Measurements from ENCODE around the gene RAMACL. TPM values are rescaled to one million over a fixed set of nuclear protein-coding genes. Genes with fewer than 3 reads are reported as not detected.

Gene RAMACL
- total RNA-seq, 1 experiment from 2014 or later, result 0.28 TPM

DNA sequence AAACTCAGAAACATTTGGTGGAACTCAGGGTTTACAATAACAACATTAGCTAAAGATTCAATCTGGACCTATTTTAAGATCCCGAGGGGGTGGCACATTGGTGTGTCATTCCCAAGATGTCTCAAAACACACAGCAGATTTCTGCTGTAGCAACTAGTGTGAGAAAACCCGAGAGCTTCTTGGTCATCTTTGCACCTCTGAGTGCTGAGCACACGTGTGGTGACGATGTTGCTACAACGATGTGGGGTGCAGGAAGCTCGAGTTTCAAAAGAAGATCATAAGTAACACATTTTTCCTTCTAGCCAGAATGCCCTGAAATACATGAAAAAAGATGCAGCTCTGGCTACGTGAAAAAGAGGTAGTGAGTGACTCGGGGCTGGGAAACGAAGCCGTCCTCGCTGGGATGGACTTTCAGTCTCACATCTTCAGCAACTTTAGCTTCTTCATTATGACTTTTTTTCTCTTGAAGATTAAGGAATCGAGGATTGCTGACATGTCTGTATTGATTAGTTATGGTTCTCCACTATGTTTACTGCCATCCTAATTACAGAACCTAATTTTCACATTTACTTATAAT, 1.5 kb downstream of the RAMACL start:
- H4K5ac ChIP-seq (ENCODE audit: insufficient read length, low read depth, low read length), result no peak overlapping the region

More for the DNA sequence above, 1.5 kb downstream of the RAMACL start:
- Histone ChIP-seq H3K9ac (ENCODE audit: extremely low read depth, insufficient read length, low read length) (no peak overlapping the region), H3K9me3 (ENCODE audit: control insufficient read depth, low read depth, low read length) (no peaks in the 10 kb centered on the region), H3K18ac (ENCODE audit: insufficient read length, low read depth, low read length) (no peak overlapping the region), H3K79me2 (ENCODE audit: insufficient read depth, low read length) (no peaks in the 10 kb centered on the region), H4K20me1 (ENCODE audit: control insufficient read depth, insufficient read depth, insufficient read length) (no peaks in the 10 kb centered on the region), H2BK120ac (ENCODE audit: low read depth, low read length, poor library complexity, severe bottlenecking) (no peak overlapping the region), H3K4ac (ENCODE audit: low read depth, low read length) (no peak overlapping the region), H2BK20ac (ENCODE audit: low read depth, low read length, poor library complexity, severe bottlenecking) (no peak overlapping the region), H3K23ac (ENCODE audit: insufficient read length, low read depth, low read length) (no peak overlapping the region), H2BK15ac (ENCODE audit: low read depth, low read length) (no peak overlapping the region), H3K4me2 (ENCODE audit: insufficient read depth, insufficient read length, low read length) (no peak overlapping the region), H2BK12ac (ENCODE audit: insufficient read length, low read depth, low read length) (no peak overlapping the region), H3K79me1 (ENCODE audit: insufficient read depth, low read depth, low read length, poor library complexity, severe bottlenecking) (peaks cover 2% of the 10 kb centered on the region), H4K91ac (ENCODE audit: insufficient read length, low read depth, low read length) (no peak overlapping the region), H3K23me2 (ENCODE audit: insufficient read length, low read depth, low read length, poor library complexity, severe bottlenecking) (no peaks in the 10 kb centered on the region), H3K27ac (ENCODE audit: insufficient read length, low read depth, low read length) (no peak overlapping the region), H3K27me3 (ENCODE audit: insufficient read depth, low read length) (no peaks in the 10 kb centered on the region), H2AFZ (ENCODE audit: low read length) (no peak overlapping the region), H2BK5ac (ENCODE audit: insufficient read length, low read length) (no peak overlapping the region), H3T11ph (ENCODE audit: low read length) (no peak overlapping the region), H2AK5ac (ENCODE audit: insufficient read length, low read length) (no peak overlapping the region), H4K8ac (replicated peaks; ENCODE audit: insufficient read length, low read depth, low read length) (no peak overlapping the region), H3K14ac (ENCODE audit: insufficient read depth, low read length) (no peak overlapping the region), H3K56ac (ENCODE audit: insufficient read length, low read depth, low read length) (no peak overlapping the region), H3K4me1 (ENCODE audit: insufficient read depth, low read length) (peaks cover 3% of the 10 kb centered on the region; the same call in 1 of the 2 replicates)
- Mint-ChIP-seq H3K4me3 (no peak overlapping the region), H3K27me3 (ENCODE audit: low read depth) (no peaks in the 10 kb centered on the region), H3K9me3 (no peaks in the 10 kb centered on the region), H3K4me1 (peaks cover 23 to 28% of the 10 kb centered on the region in 2 experiments), H3K36me3 (ENCODE audit: insufficient read depth in 1 of 3, low read depth in 3 of 3) (no peaks in the 10 kb centered on the region), H3K27ac (no peak overlapping the region; a peak in 1 of 7 replicates)
- no CpG with 5 or more reads among the region's 12 CpGs for WGBS (ENCODE audit: extremely low coverage, insufficient read length, low lambda C conversion rate)
- DNase-seq, result no peak
- TF ChIP-seq CTCF (conservative IDR thresholded peaks at IDR 0.05), result no peak

Measured in H9 (cell line).